HG03378 (cell line): ENCODE results near the gene TMEM175.

Experiments
- ATAC-seq: cut with Tn5 transposase; IDR thresholded peaks from one replicate; pipeline ENCODE4 v1.9.1; 2021; ENCODE audit warnings: mild to moderate bottlenecking, moderate library complexity; ENCODE audit not compliant: unreplicated experiment

Gene TMEM175

DNA sequence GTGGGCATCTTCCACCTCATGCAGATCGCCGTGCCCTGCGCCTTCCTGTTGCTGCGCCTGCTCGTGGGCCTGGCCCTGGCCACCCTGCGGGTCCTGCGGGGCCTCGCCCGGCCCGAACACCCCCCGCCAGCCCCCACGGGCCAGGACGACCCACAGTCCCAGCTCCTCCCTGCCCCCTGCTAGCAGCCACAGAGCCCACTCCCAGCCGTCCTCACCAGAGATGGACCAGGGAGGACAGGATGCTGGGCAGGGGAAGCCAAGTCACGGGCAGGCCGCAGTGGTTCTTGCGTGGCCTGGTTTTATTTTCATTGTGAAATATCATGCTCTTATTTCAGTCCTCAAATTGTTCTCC lies 26.0 kb downstream of the TMEM175 start:
- no peak for ATAC-seq

DNA sequence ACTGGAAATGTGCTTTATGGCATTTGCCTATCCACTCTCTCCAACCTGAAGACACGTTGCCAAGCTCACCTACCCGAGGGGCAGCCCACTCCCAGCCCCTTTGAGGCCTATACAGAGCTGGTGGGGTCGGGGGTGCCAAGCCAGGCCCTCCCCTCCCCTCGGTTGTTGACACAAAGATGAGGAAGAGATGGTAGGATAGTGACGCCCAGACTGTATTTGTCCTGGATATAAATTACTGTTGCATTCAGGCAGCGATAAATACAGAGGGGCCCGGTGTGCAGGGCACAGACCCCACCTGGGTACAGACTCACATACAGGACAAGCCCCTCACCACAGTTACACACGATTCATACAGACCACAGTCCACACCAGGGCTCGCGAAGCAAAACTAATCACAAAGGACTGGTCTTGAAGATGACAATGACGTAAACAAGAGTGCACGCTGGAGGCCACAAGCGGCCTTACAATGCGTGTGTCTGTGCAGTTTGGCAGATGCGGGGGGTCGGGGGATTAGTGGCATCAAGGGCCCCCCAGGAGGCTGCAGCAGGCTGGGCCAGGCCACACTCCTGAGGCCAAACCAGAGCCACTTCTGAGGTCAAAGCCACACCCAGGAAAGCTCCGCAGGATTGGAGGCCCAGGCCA lies 26.6 kb downstream of the TMEM175 start:
- ATAC-seq = no peak

DNA sequence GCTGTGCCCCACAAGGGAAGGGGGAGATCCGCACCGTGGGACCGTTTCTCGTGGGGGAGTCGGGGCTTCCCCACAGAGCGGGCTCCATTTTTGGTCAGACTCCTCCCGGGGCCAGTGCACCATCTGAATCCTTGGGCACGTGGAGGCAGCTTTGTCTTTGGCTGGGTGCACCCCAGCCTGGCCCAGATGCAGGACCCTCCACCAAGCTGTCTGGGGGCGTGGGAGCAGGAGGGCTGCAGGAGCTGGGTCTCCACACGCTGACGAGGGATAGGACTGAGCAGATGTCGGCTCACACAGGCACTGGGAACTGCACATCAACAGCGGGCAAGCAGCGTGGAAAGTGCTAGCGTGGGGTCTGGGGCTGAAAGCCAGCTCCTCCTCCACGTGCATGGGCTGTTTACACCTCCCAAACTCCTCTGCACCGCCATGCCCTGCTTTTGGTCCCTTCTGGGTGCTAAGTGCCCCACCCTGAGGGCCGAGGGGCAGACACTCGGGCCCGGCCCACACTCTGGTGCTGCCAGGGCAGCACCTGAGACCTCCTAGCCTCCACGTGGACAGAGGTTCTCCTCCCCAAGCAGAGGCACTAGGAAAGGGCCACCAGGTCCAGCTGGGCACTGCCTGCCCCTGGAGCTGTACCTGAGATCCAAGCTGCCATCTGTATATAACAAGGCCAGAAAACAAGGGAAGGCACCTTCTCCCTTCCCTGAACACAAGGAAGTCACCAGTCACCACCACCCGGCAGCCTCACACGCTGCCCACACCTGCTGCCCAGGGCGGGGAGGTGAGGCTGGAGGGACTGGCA lies 27.3 kb downstream of the TMEM175 start:
- no peak for ATAC-seq

DNA sequence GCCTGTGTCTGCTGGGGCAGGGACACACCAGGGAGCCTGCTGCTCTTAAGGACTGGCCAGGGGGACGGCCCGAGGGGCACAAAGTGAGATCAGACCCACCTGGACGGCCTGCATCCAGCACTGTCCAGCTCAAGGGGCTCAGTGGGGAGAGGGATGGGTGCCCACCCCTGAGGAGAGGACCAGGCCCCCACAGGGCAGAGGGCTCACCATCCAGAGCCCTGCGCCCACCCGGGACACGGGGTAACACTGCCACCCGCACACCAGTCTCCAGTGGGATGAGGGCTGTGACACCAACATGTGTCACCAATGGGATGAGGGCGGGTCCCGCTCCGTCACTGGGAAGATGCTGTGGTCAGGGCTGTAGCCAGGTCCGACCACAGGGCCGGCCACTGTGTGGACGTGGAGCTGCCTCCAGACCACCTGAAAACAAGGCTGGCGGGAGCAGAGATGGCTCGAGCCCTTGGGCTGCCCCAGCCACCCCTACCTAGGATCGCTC lies 27.9 kb downstream of the TMEM175 start:
- ATAC-seq = no peak

DNA sequence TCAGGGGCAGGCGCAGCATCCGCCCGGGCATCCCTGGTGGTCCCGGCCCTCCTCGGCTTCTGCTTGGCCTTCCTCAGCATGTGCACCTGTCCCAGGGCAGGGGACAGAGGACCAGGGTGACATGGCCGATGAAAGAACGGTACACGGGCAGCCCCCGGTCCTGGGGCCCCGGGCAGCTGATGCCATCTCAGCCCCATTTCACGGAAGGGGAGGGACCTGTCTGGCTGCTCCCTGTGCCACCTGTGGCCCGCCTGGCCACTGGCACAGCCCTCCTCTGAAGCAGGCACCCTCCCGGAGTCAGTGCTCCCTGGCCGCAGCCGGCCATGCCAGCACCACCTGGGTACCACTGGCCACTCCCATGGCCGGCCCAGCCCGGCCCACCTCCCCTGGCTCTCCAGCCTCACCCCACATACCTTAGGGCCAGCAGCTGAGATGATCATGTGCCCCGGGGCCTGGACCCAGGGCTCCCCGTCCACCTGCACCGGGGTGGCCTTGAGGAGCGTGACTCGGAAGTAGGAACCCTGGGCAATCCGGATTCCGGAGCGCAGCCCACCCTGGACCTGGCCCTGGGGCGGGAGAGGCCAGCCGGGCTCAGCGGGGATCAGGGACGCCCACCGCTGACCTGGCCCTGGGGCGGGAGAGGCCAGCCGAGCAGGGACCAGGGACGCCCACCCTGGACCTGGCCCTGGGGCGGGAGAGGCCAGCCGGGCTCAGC lies 28.5 kb downstream of the TMEM175 start:
- ATAC-seq = no peak

DNA sequence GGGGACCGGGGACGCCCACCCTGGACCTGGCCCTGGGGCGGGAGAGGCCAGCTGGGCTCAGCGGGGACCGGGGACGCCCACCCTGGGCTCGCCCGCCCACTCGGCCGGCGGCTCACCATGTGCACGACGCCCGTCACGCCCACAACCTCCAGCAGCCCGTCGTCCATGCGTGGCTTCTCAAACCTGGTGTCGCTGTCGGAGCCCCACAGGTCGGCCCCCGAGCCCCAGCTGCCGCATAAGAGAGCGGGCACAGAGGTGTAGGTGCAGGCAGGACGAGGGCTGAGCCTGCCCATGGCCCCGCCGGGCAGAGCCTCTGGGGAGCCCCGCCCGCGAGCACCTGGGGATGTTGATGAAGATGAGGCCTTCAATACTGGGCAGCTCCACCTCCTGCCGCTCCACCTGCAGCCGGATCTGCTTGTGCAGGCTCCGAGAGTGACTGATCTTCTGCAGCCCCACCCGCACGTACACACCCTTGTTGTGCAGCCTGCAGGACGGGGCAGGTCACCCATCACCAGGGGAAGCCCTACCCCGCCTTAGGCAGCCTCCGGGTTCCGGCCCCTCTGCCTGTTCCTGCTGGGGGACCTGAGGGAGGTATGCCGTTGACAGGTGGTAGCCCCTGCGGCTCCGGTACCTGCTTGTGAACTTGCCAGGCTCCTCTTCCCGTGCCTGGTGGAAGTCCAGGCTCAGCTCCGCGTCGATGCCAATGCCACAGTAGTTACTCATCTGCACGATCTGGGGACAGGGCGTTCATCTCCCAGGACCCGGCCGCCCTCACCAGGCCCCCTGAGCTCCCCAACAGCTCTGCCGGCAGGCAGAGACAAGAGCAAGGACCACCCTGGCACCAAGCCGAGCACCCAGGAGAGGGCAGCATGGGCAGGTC lies 29.3 kb downstream of the TMEM175 start:
- no peak for ATAC-seq

DNA sequence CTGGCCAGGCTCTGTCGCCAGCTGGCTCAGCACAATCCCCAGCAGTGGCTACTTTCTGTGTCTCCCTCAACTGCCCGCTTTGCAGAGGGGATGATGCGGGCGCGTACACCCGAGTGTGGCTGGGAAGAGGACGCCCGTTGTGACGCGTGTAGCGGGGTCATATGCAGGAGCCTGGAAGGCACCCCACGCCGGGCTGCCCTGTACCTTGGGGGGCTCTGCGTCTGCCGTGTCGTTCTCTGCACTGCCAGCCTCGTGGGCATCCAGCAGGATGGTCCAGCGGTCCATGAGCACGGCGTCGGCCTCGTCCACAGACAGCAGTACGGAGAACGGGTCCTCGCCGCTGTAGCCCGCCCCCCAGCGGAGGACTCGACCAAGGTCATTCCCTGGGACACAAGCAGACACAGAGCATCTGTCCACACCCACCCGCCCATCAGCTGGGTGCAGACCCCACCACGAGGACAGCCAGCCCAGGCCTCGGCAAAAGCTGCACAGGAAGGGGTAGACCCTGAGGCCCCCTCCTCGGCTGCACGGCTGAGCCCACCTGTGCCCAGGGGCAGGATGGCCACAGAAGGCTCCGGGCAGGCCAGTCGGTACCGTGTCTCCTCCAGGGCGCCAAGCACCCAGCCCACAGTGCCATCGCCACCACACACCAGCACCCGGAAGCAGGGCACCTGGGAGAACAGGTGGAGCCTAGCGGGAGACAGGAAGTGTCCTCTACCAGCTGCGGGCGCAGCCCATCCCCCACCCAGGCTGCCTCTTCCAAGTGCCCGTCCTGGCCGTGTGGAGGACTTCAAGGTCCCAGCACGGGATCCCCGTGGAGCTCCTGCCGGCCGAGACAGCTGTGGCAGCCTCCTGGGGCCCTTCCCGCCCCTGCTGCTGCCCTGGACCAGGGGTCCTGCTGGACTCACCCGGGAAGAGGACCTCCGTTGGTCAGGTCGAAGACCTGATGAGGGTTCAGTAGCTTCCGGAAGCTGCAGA lies 30.3 kb downstream of the TMEM175 start:
- no peak for ATAC-seq

DNA sequence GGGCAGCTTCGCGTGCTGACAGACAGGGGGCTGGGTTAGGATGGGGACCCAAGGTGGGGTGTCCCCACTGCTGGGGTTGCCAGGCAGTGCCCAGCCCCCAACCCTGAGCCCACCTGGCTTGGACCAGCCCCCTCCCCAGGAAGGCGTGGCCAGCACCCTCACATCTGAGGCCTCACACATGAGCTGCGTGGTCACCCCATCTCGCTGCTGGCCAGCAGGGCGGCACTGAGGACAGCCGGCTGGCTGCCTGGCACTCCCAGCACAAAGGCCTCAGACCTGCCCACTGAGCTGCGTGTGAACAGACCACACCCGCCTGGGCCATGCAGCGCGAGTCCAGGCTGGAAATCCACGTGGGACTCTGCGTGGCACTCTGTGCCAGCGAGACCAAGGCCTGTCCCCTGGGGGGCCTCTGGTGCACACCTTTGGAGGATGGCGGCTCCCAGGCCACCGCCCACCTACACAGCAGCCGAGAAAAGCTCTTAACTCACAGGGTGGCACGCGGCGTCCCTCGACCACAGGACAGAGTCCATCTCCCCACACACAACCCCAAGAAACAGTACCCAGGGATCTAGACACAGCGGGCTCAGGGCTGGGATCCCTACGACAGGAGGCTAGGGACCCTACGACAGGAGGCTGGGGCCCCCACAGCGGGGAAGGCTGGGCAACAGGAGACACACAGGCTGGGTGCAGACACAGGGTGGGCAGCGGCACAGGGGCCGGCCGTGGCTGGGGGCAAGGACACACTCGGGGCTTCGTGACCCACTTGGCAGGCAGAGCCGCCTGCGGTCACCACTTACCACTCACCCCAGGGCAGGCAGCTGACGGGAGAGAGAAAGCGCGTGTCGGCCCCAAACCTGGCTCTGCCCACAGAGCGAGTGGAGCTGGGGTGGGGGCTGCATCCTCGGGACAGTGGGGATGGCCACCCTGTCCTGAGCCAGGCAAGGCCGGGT lies 31.3 kb downstream of the TMEM175 start:
- no peak for ATAC-seq

DNA sequence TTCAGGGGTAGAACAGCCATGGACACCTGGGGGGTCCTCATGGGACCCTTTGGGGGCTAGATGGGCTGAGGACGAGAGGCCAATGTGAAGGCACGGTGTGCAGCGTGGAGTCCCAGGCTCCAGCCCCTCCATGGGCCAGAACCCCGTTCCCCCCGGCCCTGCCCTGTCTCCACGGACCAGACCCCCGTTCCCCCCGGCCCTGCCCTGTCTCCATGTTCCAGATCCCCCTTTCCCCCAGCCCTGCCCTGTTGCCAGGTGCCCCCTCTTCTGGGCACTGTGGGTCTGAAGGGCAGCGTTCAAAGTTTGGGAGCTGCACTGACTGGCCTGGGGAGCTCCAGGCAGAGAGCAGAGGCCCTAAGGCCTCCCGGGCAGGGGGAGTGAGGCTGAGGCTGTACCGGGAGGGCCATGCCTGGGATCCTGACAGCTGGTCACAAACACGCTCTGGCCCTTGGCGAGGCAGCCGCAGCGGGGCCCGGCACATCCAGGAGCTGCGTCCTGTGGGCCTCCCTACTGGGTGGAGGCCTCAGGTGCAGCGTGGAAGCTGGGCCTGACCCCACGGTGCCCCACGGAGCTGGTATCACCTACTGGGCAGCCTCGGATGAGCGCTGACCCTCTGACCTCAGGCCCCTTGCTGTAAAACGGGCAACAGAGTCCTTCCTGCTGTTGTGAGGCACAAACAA lies 32.2 kb downstream of the TMEM175 start:
- no peak for ATAC-seq

DNA sequence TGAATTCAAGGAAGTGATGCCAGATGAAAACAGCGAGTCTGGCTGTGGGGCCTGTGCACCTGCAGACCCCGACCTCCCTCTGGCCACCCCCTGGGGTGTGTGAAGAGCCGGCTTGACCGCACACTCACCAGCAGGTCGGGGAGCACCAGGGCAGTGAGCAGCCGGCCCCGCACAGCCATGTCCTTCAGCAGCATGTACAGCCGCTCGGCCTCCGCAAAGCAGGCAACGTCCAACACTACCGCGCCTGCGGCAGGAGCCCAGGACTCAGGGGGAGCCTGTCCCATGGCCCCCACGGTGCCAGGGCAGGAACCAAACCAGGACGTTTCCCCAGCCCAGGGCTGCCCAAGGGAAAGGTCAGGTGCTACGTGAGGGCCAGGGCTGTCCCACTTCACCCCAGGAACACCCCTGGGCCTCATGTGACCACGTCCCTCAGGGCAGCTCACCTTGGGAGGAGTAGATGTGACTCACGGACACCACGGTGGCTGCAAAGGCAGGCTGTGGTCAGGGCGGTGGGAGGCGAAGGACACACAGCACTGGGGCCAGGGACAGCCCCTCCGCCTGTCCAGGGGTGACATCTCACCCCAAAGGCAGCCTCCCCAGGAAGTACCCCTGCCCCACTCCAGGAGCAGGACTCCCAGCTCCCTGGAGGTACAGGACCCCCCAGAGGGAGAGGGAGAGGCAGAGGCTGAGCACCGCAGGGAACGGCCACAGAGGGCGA lies 32.9 kb downstream of the TMEM175 start:
- ATAC-seq = no peak

DNA sequence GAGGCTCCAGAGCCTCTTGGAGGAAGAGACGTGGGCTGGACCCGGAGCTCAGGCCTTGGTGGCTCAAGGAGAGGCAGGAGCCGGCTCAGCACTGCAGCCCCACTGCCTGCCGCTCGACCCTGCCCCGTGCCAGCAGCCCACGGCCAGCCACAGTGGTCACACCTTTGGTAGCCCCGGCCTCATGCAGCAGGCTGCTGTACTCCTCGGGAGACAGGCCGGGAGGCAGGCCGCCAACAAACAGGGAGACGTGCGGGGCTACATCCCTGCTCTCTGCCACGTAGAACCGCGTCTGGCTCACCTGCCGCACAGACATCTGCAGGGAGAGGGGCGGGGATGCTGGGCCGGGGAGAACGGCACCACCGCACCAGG lies 33.5 kb downstream of the TMEM175 start:
- no peak for ATAC-seq

DNA sequence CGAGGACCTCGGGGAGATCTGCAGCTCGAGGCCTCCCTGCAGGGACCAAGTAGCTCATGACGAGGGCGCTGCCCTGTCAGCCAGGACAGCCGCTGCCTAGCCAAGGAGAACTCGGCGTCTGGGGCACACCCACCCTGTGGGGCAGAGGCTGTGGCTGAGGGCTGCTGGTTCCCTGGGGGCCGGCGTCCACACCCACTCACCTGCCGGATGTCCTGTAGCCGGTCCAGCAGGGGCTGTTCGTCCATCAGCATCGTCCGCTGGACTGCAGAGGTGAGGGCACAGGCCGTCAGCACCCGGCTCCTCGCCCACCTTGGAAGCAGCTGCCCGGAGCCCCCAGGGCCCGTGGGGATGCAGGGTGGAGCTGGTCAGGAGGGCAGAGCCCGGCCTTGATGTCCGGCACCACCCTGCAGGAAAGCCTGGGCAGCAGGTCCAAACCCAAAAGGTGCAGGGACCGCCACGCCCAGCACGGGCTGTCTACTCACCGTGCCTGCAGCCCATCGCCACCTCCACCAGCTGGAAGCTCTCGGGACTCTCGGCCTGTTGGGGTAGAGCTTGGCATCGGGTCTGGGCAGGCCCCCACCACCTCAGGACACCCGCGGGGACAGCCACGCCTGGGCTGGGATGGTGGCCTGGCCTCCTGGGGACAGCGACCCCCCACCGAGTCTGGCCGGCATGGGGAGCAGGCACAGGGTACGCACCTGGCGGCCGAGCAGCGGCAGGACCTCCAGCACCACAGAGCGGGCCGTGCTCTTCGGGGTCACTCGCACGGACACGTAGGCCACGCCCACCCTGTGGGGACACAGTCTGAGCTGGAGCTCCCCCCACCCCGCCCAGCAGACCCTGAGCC lies 34.2 kb downstream of the TMEM175 start:
- ATAC-seq = no peak

DNA sequence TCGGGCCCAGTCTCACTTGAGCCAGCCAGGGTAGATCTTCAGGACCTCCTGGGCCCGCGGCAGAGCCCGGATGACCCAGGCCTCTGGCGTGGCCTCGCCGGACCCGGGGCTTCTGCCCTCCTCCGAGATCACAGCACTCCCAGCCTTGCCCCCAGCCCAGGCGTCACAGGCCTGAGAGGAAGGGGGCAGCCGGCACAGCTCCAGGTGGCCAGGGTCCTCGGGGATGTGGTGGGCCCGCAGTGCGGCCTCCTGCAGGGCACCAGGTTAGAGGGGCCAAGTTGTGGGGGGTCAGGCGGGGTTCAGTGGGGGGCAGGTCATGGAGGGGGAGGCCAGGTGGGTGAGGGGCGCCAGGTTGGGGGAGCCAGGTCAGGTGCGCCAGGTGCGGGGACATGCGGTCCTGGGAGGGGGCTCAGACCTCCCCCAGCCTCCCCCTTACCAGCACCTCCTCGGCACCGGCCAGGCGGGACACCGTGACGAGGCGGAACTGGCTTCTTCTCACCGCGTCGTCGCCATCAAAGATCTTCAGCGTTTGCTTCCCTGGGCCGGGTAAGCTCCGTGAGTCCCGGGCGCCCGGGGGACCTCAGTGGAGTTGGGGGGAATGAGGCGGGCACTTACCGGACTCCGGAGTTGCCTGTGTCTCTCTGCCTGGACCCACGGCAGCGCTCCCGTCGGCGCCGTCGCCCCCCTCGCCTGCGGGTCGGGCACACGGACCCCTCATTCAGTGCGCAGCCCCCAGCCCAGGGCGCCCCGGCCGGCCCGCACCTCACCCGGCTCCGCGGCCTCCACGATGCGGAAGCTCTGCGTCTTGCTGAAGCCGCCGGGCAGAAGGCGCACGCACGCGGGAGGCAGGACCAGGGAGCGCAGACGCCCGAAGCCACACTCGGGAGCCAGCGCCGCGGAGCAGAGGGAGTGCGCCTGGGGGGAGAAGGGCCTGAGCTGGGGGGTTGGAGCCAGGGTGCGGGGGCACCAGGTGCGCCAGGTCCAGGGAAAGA lies 35.1 kb downstream of the TMEM175 start:
- ATAC-seq = no peak

DNA sequence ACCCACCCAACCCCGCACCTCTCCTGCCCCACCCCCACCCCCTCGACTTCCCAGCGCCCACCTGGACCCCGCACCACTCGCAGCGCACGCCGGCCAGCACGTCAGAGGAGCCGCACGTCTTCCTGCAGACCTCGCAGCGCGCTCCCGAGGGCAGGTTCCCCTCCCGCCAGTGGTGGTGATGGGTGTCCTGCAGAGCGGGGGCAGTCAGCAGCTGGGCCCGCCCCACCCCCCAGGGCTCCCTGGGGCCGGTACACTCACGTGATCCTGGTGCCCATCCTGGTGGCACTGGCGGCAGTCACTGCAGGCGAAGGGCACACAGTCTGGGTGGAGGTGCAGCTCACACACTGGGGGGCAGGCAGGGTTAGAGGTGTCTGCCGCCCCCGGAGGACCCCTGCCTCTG lies 36.0 kb downstream of the TMEM175 start:
- no peak for ATAC-seq

DNA sequence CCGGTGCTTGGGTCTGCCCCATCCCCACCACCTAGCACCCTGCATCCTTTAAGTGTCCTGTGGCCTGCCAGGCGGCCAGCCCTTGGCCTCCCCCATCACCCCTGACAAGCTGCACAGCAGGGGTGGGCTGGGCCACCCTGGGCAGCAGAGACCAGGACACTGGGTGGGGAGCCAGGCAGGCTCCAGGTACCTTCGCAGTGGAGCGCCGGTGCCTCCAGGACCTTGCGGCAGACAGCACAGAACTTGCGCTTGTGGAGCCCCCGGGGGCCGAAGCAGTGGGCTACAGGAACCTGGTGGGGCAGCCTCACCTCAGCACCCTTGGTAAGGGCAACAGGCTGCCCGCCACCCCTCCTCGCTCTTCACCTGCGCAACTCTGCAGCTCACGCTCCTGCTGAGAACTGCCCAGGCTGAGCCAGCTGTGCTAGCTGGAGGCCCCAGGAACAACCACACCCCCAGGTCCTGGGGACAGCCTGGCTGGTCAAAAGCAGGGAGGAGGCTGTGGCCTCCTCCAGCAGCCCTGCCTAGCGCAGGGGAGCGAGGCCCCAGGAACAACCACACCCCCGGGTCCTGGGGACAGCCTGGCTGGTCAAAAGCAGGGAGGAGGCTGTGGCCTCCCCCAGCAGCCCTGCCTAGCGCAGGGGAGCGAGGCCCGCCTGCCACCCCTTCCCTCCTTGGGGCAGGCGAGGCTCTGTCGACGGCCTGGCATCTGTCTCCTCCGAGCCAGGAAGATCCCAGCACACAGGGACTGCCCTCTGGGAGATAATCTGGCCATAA lies 36.5 kb downstream of the TMEM175 start:
- ATAC-seq = no peak
